MM.1S (cell line): ENCODE measurements around the gene SMC5.

Experiments
- DNase-seq: peaks from one replicate; pipeline ENCODE4 v3.0.0-alpha.2; 2015
- H2AFZ ChIP-seq: fragments of 300-600 bp; sonication (generic); 2 replicates; pipeline ENCODE4 v1.6.0; 2016; ENCODE audit warnings: antibody characterized with exemption, low read length
- H3F3A ChIP-seq: fragments of 300-600 bp; sonication (generic); 2 replicates; pipeline ENCODE4 v1.6.1; 2016; ENCODE audit warnings: mild to moderate bottlenecking, antibody characterized with exemption, low read length, moderate library complexity, mixed read lengths; ENCODE audit not compliant: insufficient read depth
- H3K27ac ChIP-seq: fragments of 300-600 bp; sonication (generic); 2 replicates; pipeline ENCODE4 v1.5.1; 2016; ENCODE audit warnings: mild to moderate bottlenecking, low read length
- H3K27me3 ChIP-seq: fragments of 300-600 bp; sonication (generic); replicated peaks from 2 replicates; pipeline ENCODE4 v1.6.0; 2016; ENCODE audit warnings: low read length; ENCODE audit not compliant: insufficient read depth
- H3K36me3 ChIP-seq: fragments of 300-600 bp; sonication (generic); replicated peaks from 2 replicates; pipeline ENCODE4 v1.6.1; 2016; ENCODE audit warnings: mild to moderate bottlenecking, low read length, mixed read lengths; ENCODE audit not compliant: insufficient read depth
- H3K4me1 ChIP-seq: fragments of 300-600 bp; sonication (generic); 2 replicates; pipeline ENCODE4 v1.6.1; 2016; ENCODE audit warnings: low read length, mixed read lengths
- H3K4me2 ChIP-seq: fragments of 300-600 bp; sonication (generic); 2 replicates; pipeline ENCODE4 v1.6.0; 2016; ENCODE audit warnings: low read depth, low read length
- H3K4me3 ChIP-seq: fragments of 300-600 bp; sonication (generic); 2 replicates; pipeline ENCODE4 v1.5.1; 2016; ENCODE audit warnings: low read length, mixed read lengths
- H3K79me2 ChIP-seq: fragments of 300-600 bp; sonication (generic); 2 replicates; pipeline ENCODE4 v1.6.1; 2016; ENCODE audit warnings: mixed run types, low read length, mixed read lengths
- H3K9ac ChIP-seq: fragments of 300-600 bp; sonication (generic); 2 replicates; pipeline ENCODE4 v1.6.1; 2016; ENCODE audit warnings: low read length, mixed read lengths
- H3K9me2 ChIP-seq: fragments of 300-600 bp; sonication (generic); replicated peaks from 2 replicates; pipeline ENCODE4 v1.6.1; 2016; ENCODE audit warnings: mild to moderate bottlenecking, low read length, mixed read lengths; ENCODE audit not compliant: insufficient read depth
- H3K9me3 ChIP-seq: fragments of 300-600 bp; sonication (generic); replicated peaks from 2 replicates; pipeline ENCODE4 v1.6.1; 2016; ENCODE audit warnings: mild to moderate bottlenecking, low read length, mixed read lengths; ENCODE audit not compliant: insufficient read depth
- H4K20me1 ChIP-seq: fragments of 300-600 bp; sonication (generic); 2 replicates; pipeline ENCODE4 v1.6.1; 2016; ENCODE audit warnings: mild to moderate bottlenecking, low read length, moderate library complexity, mixed read lengths; ENCODE audit not compliant: insufficient read depth
- EZH2 ChIP-seq: fragments of 300-600 bp; sonication (generic); optimal IDR thresholded peaks from 2 replicates; pipeline ENCODE3; 2017; ENCODE audit warnings: low read depth, mild to moderate bottlenecking, antibody characterized with exemption, low read length, mixed read lengths
- EZH2phosphoT487 ChIP-seq: fragments of 300-600 bp; sonication (generic); IDR thresholded peaks from 2 replicates; pipeline ENCODE4 v1.6.1; 2018; ENCODE audit warnings: antibody characterized with exemption, low read length
- TF ChIP-seq, protein P1 (sequence below): fragments of 300-600 bp; sonication (generic); IDR thresholded peaks from 2 replicates; pipeline ENCODE4 v1.5.1; 2016; ENCODE audit warnings: antibody characterized with exemption, low read length, mixed read lengths

Gene SMC5

DNA sequence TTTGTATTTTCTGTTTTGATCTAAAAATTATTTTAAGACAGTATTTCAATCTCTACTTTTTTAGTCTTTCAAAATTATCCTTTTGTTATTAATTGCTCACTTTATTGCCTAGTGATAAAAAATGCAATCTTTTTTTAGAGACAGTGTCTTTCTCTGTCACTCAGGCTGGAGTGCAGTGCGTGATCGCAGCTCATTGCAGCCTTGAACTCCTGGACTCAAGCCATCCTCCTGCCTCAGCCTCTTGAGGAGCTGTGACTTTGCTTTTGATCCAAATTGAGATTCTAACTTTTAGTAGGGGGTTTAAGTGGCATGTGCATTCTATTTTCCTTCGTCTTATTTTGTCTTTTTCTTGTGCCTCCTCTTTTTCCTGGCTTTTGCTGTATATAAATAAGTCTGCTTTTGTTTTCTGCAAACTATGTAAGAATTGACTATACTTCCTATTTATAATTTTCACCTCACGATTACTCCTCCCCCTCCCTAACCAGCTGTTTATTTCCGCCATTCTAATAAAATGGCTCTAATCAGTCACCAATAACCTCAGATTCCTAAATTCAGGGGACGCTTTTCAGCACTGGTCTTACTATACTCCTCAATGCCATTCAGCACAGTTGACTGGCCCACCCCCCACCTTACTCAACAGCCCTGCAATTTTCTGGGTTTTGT, 123.4 kb downstream of the SMC5 start:
- H3K9me3 ChIP-seq = no peaks in the 10 kb centered on the region
- no peaks in the 10 kb centered on the region for H3K9me2 ChIP-seq
- H4K20me1 ChIP-seq = no peaks in the 10 kb centered on the region
- H3K27me3 ChIP-seq = no peaks in the 10 kb centered on the region
- no peaks in the 10 kb centered on the region for H3K36me3 ChIP-seq
- no peak for TF ChIP-seq EZH2phosphoT487
- no peak for TF ChIP-seq EZH2
- TF ChIP-seq, protein P1, sequence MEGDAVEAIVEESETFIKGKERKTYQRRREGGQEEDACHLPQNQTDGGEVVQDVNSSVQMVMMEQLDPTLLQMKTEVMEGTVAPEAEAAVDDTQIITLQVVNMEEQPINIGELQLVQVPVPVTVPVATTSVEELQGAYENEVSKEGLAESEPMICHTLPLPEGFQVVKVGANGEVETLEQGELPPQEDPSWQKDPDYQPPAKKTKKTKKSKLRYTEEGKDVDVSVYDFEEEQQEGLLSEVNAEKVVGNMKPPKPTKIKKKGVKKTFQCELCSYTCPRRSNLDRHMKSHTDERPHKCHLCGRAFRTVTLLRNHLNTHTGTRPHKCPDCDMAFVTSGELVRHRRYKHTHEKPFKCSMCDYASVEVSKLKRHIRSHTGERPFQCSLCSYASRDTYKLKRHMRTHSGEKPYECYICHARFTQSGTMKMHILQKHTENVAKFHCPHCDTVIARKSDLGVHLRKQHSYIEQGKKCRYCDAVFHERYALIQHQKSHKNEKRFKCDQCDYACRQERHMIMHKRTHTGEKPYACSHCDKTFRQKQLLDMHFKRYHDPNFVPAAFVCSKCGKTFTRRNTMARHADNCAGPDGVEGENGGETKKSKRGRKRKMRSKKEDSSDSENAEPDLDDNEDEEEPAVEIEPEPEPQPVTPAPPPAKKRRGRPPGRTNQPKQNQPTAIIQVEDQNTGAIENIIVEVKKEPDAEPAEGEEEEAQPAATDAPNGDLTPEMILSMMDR = no peak
- no peak overlapping the region for H3K9ac ChIP-seq
- H3K4me1 ChIP-seq = no peaks in the 10 kb centered on the region
- H2AFZ ChIP-seq = no peak overlapping the region
- H3F3A ChIP-seq = no peaks in the 10 kb centered on the region; the same call in 1 of the 2 replicates
- no peak overlapping the region for H3K4me3 ChIP-seq
- no peak for DNase-seq
- H3K27ac ChIP-seq = no peak overlapping the region
- H3K79me2 ChIP-seq = no peaks in the 10 kb centered on the region
- H3K4me2 ChIP-seq = no peak overlapping the region

DNA sequence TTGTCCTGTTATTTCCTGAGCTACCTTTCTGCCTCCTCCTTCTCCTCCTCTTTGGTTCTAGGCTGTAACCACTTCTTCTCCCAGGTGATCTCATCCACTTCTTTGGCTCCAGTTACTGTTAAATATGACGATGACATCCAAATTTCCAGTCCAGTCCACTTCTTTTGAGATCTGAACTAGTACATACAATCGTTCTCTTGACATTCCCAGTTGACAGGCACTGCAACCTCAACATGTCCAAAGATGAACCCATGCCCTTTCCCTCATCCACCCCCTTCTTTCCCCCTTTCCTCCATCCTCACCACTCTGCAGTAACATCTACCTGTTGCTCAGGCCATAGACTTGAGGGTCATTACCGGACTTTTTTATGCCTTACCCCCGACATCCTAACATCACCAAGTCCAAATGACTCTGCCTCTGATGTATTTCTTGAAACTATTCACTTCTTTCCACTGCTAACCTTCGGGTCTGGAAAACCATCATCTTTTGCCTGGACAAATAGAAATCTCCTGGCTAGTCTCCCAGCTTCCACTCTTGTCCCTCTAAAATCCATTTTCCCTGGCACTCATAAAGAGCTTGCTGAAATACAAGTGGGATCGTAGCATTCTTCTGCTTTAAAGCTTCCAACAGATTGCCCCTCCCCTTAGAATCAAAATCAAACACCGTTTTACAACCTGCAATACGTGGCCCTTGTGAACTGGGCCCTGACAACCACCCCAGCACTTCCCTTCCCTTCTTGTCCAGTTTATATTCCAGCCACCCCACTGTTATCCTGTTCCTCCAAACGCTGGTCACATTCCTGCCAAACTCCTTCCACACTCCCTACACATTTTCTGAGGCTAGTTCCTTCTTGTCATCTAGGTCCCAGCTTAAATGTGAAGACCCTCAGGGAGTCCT, 124.2 kb downstream of the SMC5 start:
- Histone ChIP-seq H3K9me2 (no peaks in the 10 kb centered on the region), H3K27ac (no peak overlapping the region), H4K20me1 (no peaks in the 10 kb centered on the region), H3K79me2 (no peaks in the 10 kb centered on the region), H3K4me2 (no peak overlapping the region), H3K4me3 (no peak overlapping the region), H3K9ac (no peak overlapping the region), H3K9me3 (no peaks in the 10 kb centered on the region), H2AFZ (no peak overlapping the region), H3K27me3 (no peaks in the 10 kb centered on the region), H3F3A (no peaks in the 10 kb centered on the region; the same call in 1 of the 2 replicates), H3K36me3 (no peaks in the 10 kb centered on the region), H3K4me1 (no peaks in the 10 kb centered on the region)
- DNase-seq = no peak
- TF ChIP-seq EZH2 (no peak), EZH2phosphoT487 (no peak)
- TF ChIP-seq, protein P1 = no peak

- H4K20me1 ChIP-seq = no peaks in the 10 kb centered on the region
- no peaks in the 10 kb centered on the region for H3K9me3 ChIP-seq
- H3K4me1 ChIP-seq = no peaks in the 10 kb centered on the region
- no peak overlapping the region for H3K4me2 ChIP-seq
- H3K79me2 ChIP-seq = no peaks in the 10 kb centered on the region
- no peak overlapping the region for H3K9ac ChIP-seq
- no peaks in the 10 kb centered on the region; the same call in 1 of the 2 replicates for H3F3A ChIP-seq
- TF ChIP-seq EZH2phosphoT487 (no peak), EZH2 (no peak)
- TF ChIP-seq, protein P1 = no peak
- no peaks in the 10 kb centered on the region for H3K36me3 ChIP-seq
- H2AFZ ChIP-seq = no peak overlapping the region
- H3K27ac ChIP-seq = no peak overlapping the region
- no peaks in the 10 kb centered on the region for H3K27me3 ChIP-seq
- DNase-seq = no peak
- H3K4me3 ChIP-seq = no peak overlapping the region
- H3K9me2 ChIP-seq = no peaks in the 10 kb centered on the region
Observed at GRCh38 chr9:70385426-70385825, 126.6 kb downstream of the SMC5 start.
